NT2/D1 (cell line): ENCODE data around the gene ALKAL2.

ENCODE experiments used
- SUZ12 ChIP-seq: IDR thresholded peaks from 2 replicates; pipeline ENCODE4 v1.6.1; 2011; ENCODE audit not compliant: insufficient read length, insufficient read depth; ENCODE audit errors: extremely low read depth
- YY1 ChIP-seq: IDR thresholded peaks from 2 replicates; pipeline ENCODE4 v1.6.1; 2011; ENCODE audit not compliant: insufficient read length, insufficient read depth
- ZNF274 ChIP-seq: IDR thresholded peaks from 2 replicates; pipeline ENCODE4 v1.6.1; 2011; ENCODE audit warnings: mild to moderate bottlenecking, low read depth, low read length

DNA sequence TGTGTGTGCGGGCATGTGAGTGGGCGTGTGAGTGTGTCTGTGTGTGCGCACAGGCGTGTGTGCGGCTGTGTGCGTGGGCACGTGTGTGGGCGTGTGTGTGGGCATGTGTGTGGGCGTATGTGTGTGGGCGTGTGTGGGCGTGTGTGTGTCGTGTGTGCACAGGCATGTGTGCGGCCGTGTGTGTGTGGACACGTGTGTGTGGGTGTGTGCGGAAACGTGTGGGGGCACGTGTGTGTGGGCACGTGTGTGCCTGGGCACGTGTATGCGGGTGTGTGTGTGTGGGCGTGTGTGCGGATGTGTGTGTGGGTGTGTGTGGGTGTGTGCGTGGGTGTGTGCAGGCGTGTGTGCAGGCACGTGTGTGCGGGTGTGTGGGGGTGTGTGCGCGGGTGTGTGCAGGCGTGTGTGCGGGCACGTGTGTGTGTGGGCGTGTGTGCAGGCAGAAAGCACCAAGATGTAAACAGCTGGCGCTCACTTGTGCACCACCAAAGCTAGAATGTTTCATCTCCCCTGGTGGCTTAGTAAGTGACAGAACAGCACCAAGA is 31.2 kb upstream of the ALKAL2 start:
- no peak for TF ChIP-seq YY1
- TF ChIP-seq ZNF274 = no peak
- no peak for TF ChIP-seq SUZ12
